Measurements from ENCODE around the gene WNT9A.

WNT9A gene

GRCh38 chr1:227897704-227898438, 49.9 kb downstream of the WNT9A start:
- DNase-seq (ENCODE audit: low read depth in 2 of 2) = no peak

GRCh38 chr1:227896710-227897655, 50.7 kb downstream of the WNT9A start:
- DNase-seq (ENCODE audit: low read depth in 2 of 2) = no peak

GRCh38 chr1:227895828-227896685, 51.7 kb downstream of the WNT9A start:
- DNase-seq (ENCODE audit: low read depth in 2 of 2) = no peak

GRCh38 chr1:227894831-227895451, 52.8 kb downstream of the WNT9A start:
- DNase-seq (ENCODE audit: low read depth in 2 of 2) = no peak

GRCh38 chr1:227893949-227894721, 53.6 kb downstream of the WNT9A start:
- DNase-seq (ENCODE audit: low read depth in 2 of 2) = no peak

GRCh38 chr1:227893300-227893948, 54.3 kb downstream of the WNT9A start:
- DNase-seq (ENCODE audit: low read depth in 2 of 2) = no peak

GRCh38 chr1:227892489-227893299, 55.0 kb downstream of the WNT9A start:
- DNase-seq (ENCODE audit: low read depth in 2 of 2) = no peak

- no peak for DNase-seq (ENCODE audit: low read depth in 2 of 2)
Measured at GRCh38 chr1:227891955-227892488, 55.7 kb downstream of the WNT9A start.

- DNase-seq (ENCODE audit: low read depth in 2 of 2) = no peak
Measured at GRCh38 chr1:227891223-227891954, 56.3 kb downstream of the WNT9A start.

GRCh38 chr1:227890451-227891222, 57.1 kb downstream of the WNT9A start:
- no peak for DNase-seq (ENCODE audit: low read depth in 2 of 2)

GRCh38 chr1:227889863-227890405, 57.8 kb downstream of the WNT9A start:
- DNase-seq (ENCODE audit: low read depth in 2 of 2) = no peak

GRCh38 chr1:227889047-227889862, 58.5 kb downstream of the WNT9A start:
- DNase-seq (ENCODE audit: low read depth in 2 of 2) = no peak

GRCh38 chr1:227888404-227889046, 59.2 kb downstream of the WNT9A start:
- DNase-seq (ENCODE audit: low read depth in 2 of 2) = no peak

GRCh38 chr1:227887697-227888403, 59.9 kb downstream of the WNT9A start:
- DNase-seq (ENCODE audit: low read depth in 2 of 2) = no peak

All from stimulated activated CD4-positive, alpha-beta T cell treated with anti-CD3 and anti-CD28 coated beads, Interleukin-1b, Interleukin-23, amount 100 ng/mL, for 1 hour (primary cell).